CD4-positive, alpha-beta memory T cell (primary cell): ENCODE measurements around the gene SENP6. TPM values are rescaled to one million over a fixed set of nuclear protein-coding genes. Genes with fewer than 3 reads are reported as not detected.
A peak's percentile ranks its signal among the peaks of the same experiment; 100 is the strongest.

Experiments used
- CTCF ChIA-PET: fragments of 350-600 bp; sonication (Branson Sonifier 250); formaldehyde crosslinking; loops from one replicate; lab custom pipeline; 2021; ENCODE audit warnings: inconsistent platforms; ENCODE audit not compliant: partially characterized antibody; lab: Charles Lee
- POLR2A ChIA-PET: fragments of 350-600 bp; sonication (Branson Sonifier 250); formaldehyde crosslinking; loops from one replicate; lab custom pipeline; 2021; ENCODE audit not compliant: partially characterized antibody; lab: Charles Lee
- DNase-seq, 5 donors: peaks; one replicate each; pipeline versions ENCODE4 v3.0.0 to v3.0.0-alpha.2; 2020 to 2022; ENCODE audit warnings: mixed read lengths in 1 of 5
- H3K27ac ChIP-seq: one replicate; pipeline ENCODE4 v1.7.0; 2013; ENCODE audit warnings: low read depth, low read length
- H3K27me3 ChIP-seq: 2 replicates; pipeline ENCODE4 v1.7.0; 2013; ENCODE audit warnings: mild to moderate bottlenecking, low read length, moderate library complexity; ENCODE audit not compliant: insufficient read depth
- H3K36me3 ChIP-seq: 2 replicates; pipeline ENCODE4 v1.7.0; 2013; ENCODE audit warnings: mild to moderate bottlenecking, low read length, moderate library complexity; ENCODE audit not compliant: insufficient read depth
- H3K4me1 ChIP-seq: 2 replicates; pipeline ENCODE4 v1.7.0; 2013; ENCODE audit warnings: mild to moderate bottlenecking, low read length, moderate library complexity; ENCODE audit not compliant: insufficient read depth
- H3K4me3 ChIP-seq, 2 donors: one replicate each; pipeline ENCODE4 v1.7.0; 2013; ENCODE audit warnings: low read length in 2 of 2, mild to moderate bottlenecking in 1 of 2
- H3K9me3 ChIP-seq, 2 donors: one replicate each; pipeline ENCODE4 v1.7.0; 2013; ENCODE audit warnings: low read length in 2 of 2, control low read depth in 1 of 2; ENCODE audit not compliant: control insufficient read depth in 1 of 2
- H3K27ac Mint-ChIP-seq, 7 donors: one replicate each; pipeline ENCODE4 v1.8.0; 2020 to 2021; ENCODE audit warnings: mixed read lengths in 7 of 7, mild to moderate bottlenecking in 6 of 7, inconsistent platforms in 3 of 7, moderate library complexity in 3 of 7
- H3K27me3 Mint-ChIP-seq, 2 donors: one replicate each; pipeline ENCODE4 v1.8.0; 2020 to 2021; ENCODE audit warnings: mixed read lengths in 2 of 2
- H3K36me3 Mint-ChIP-seq, 2 donors: one replicate each; pipeline ENCODE4 v1.8.0; 2020 to 2021; ENCODE audit warnings: mixed read lengths in 2 of 2, inconsistent platforms in 1 of 2, mild to moderate bottlenecking in 1 of 2
- H3K4me1 Mint-ChIP-seq, 4 donors: one replicate each; pipeline ENCODE4 v1.8.0; 2020 to 2021; ENCODE audit warnings: mixed read lengths in 4 of 4, mild to moderate bottlenecking in 1 of 4
- H3K4me3 Mint-ChIP-seq, 8 donors: one replicate each; pipeline ENCODE4 v1.8.0; 2020 to 2021; ENCODE audit warnings: mixed read lengths in 8 of 8, mild to moderate bottlenecking in 7 of 8, moderate library complexity in 6 of 8, inconsistent platforms in 3 of 8
- H3K9me3 Mint-ChIP-seq, 8 donors: one replicate each; pipeline ENCODE4 v1.8.0; 2020 to 2021; ENCODE audit warnings: mixed read lengths in 8 of 8, mild to moderate bottlenecking in 5 of 8, inconsistent platforms in 3 of 8, moderate library complexity in 1 of 8
- intact Hi-C: fragments of 100-400 bp; cut with micrococcal nuclease; formaldehyde crosslinking; loops from one replicate; pipeline ENCODE4 v1.15.1; 2023
- polyA plus RNA-seq, 2 donors: library from polyadenylated mRNA; unstranded; fragments of 300-500 nt; fragmentation: Illumina TruSeq; gene quantifications; one replicate each; pipeline ENCODE4 v1.2.3, GENCODE V29; 2021
- total RNA-seq, 2 experiments: library from RNA; stranded (reverse); gene quantifications; one replicate each; pipeline ENCODE4 v1.2.3, GENCODE V29; 2021

Gene SENP6
- total and polyA plus RNA-seq, 4 experiments from 2014 or later, result 36.2 to 134 (median 101) TPM

GRCh38 chr6:75608304-75608703, 6.6 kb downstream of the SENP6 start:
- Mint-ChIP-seq H3K27ac (peak overlapping the region in 5 of 7 donors; percentile 40 to 74 (median 53)), H3K4me1 (peaks cover 76 to 97% (median 86%) of the 10 kb centered on the region in 4 donors), H3K27me3 (no peaks in the 10 kb centered on the region), H3K9me3 (no peaks in the 10 kb centered on the region), H3K36me3 (peaks cover 4% of the 10 kb centered on the region in 2 donors), H3K4me3 (peak overlapping the region in 5 of 8 donors; percentile 23 to 75 (median 67))
- DNase-seq, result no peak
- Histone ChIP-seq H3K27me3 (no peaks in the 10 kb centered on the region), H3K4me1 (peaks cover 99% of the 10 kb centered on the region), H3K4me3 (no peak overlapping the region), H3K27ac (no peak overlapping the region), H3K36me3 (no peaks in the 10 kb centered on the region), H3K9me3 (no peaks in the 10 kb centered on the region)
- ChIA-PET POLR2A (interaction anchor here (0.6 kb wide), 1 partner anchor 8 kb away, joined by 3 read pairs; no protein-coding TSS in a partner anchor), CTCF (no interaction called here)
- intact Hi-C loops, result no loop called here

GRCh38 chr6:75608956-75609533, 7.4 kb downstream of the SENP6 start:
- no peak for DNase-seq

GRCh38 chr6:75609639-75610590, 8.2 kb downstream of the SENP6 start:
- no peaks in the 10 kb centered on the region for H3K9me3 ChIP-seq
- intact Hi-C loops, result no loop called here
- POLR2A ChIA-PET, result interaction anchor here (6.4 kb wide), 1 partner anchor 8 kb away, joined by 46 read pairs; the partner anchor contains the start of gene SENP6
- CTCF ChIA-PET, result interaction anchor here (1.7 kb wide), 1 partner anchor 20 kb away, joined by 3 read pairs; no protein-coding TSS in a partner anchor
- peaks cover 97% of the 10 kb centered on the region for H3K4me1 ChIP-seq
- peak overlapping the region in 6 of 7 donors; percentile 33 to 78 (median 57) for H3K27ac Mint-ChIP-seq
- no peaks in the 10 kb centered on the region for H3K36me3 ChIP-seq
- no peak overlapping the region for H3K4me3 ChIP-seq
- peak overlapping the region in 6 of 8 donors; percentile 22 to 88 (median 46) for H3K4me3 Mint-ChIP-seq
- no peaks in the 10 kb centered on the region for H3K9me3 Mint-ChIP-seq
- no peaks in the 10 kb centered on the region for H3K27me3 Mint-ChIP-seq
- no peak for DNase-seq
- no peak overlapping the region for H3K27ac ChIP-seq
- H3K36me3 Mint-ChIP-seq, result peaks cover 4% of the 10 kb centered on the region in 2 donors
- no peaks in the 10 kb centered on the region for H3K27me3 ChIP-seq
- H3K4me1 Mint-ChIP-seq, result peaks cover 77 to 99% (median 89%) of the 10 kb centered on the region in 4 donors

More at GRCh38 chr6:75608956-75609533, 7.4 kb downstream of the SENP6 start:
- H3K27ac Mint-ChIP-seq, result peak overlapping the region in 5 of 7 donors; percentile 6 to 65 (median 38)
- no peaks in the 10 kb centered on the region for H3K27me3 Mint-ChIP-seq
- H3K4me3 Mint-ChIP-seq, result peak overlapping the region in 6 of 8 donors; percentile 8 to 67 (median 40)
- no peak overlapping the region for H3K4me3 ChIP-seq
- H3K36me3 Mint-ChIP-seq, result peaks cover 4% of the 10 kb centered on the region in 2 donors
- H3K27me3 ChIP-seq, result no peaks in the 10 kb centered on the region
- no peaks in the 10 kb centered on the region for H3K9me3 ChIP-seq
- H3K36me3 ChIP-seq, result no peaks in the 10 kb centered on the region
- peaks cover 75 to 96% (median 87%) of the 10 kb centered on the region in 4 donors for H3K4me1 Mint-ChIP-seq
- ChIA-PET CTCF (no interaction called here), POLR2A (interaction anchor here (0.6 kb wide), 1 partner anchor 7 kb away, joined by 3 read pairs; no protein-coding TSS in a partner anchor)
- intact Hi-C loops, result no loop called here
- no peak overlapping the region for H3K27ac ChIP-seq
- peaks cover 98% of the 10 kb centered on the region for H3K4me1 ChIP-seq
- H3K9me3 Mint-ChIP-seq, result no peaks in the 10 kb centered on the region

- H3K27ac Mint-ChIP-seq, result peak overlapping the region in 4 of 7 donors; percentile 23 to 62 (median 38)
- H3K36me3 ChIP-seq, result no peaks in the 10 kb centered on the region
- peak overlapping the region in 6 of 8 donors; percentile 18 to 88 (median 76) for H3K4me3 Mint-ChIP-seq
- no peaks in the 10 kb centered on the region for H3K9me3 ChIP-seq
- H3K9me3 Mint-ChIP-seq, result no peaks in the 10 kb centered on the region
- no peak for DNase-seq
- H3K36me3 Mint-ChIP-seq, result peaks cover 4 to 7% of the 10 kb centered on the region in 2 donors
- ChIA-PET POLR2A (interaction anchor here (1.5 to 6.4 kb wide), 2 partner anchors 9 to 10 kb away, joined by 3 to 46 read pairs; partner anchors contain the start of gene SENP6), CTCF (interaction anchor here (1.1 to 1.7 kb wide), 3 partner anchors 22 to 49 kb away, joined by 3 read pairs; no protein-coding TSS in a partner anchor)
- H3K4me1 ChIP-seq, result peaks cover 92% of the 10 kb centered on the region
- no peaks in the 10 kb centered on the region for H3K27me3 Mint-ChIP-seq
- peaks cover 74 to 99% (median 87%) of the 10 kb centered on the region in 4 donors for H3K4me1 Mint-ChIP-seq
- no peak overlapping the region for H3K4me3 ChIP-seq
- no peak overlapping the region for H3K27ac ChIP-seq
- H3K27me3 ChIP-seq, result no peaks in the 10 kb centered on the region
- intact Hi-C loops, result loop anchor here (1.0 kb wide), 1 partner anchor 8 kb away; no protein-coding TSS in a partner anchor
Measured at GRCh38 chr6:75611011-75611701, 9.5 kb downstream of the SENP6 start.

- DNase-seq, result peak in 1 of 5 donors; percentile 67
- H3K4me3 ChIP-seq, result no peak overlapping the region
- no peaks in the 10 kb centered on the region for H3K9me3 ChIP-seq
- no peak overlapping the region for H3K27ac ChIP-seq
- H3K4me3 Mint-ChIP-seq, result peak overlapping the region in 7 of 8 donors; percentile 65 to 88 (median 78)
- H3K36me3 Mint-ChIP-seq, result peaks cover under 1 to 5% of the 10 kb centered on the region in 2 donors
- ChIA-PET POLR2A (interaction anchor here (1.5 to 6.4 kb wide), 2 partner anchors 9 to 10 kb away, joined by 3 to 46 read pairs; partner anchors contain the start of gene SENP6), CTCF (interaction anchor here (1.1 to 1.4 kb wide), 3 partner anchors 9 to 49 kb away, joined by 3 read pairs; no protein-coding TSS in a partner anchor)
- intact Hi-C loops, result loop anchor here (1.0 to 2.0 kb wide), 2 partner anchors 9 to 13 kb away; no protein-coding TSS in a partner anchor
- no peaks in the 10 kb centered on the region for H3K27me3 Mint-ChIP-seq
- peaks cover 69 to 97% (median 81%) of the 10 kb centered on the region in 4 donors for H3K4me1 Mint-ChIP-seq
- H3K4me1 ChIP-seq, result peaks cover 85% of the 10 kb centered on the region
- peak overlapping the region in 6 of 7 donors; percentile 5 to 71 (median 52) for H3K27ac Mint-ChIP-seq
- H3K27me3 ChIP-seq, result no peaks in the 10 kb centered on the region
- H3K36me3 ChIP-seq, result no peaks in the 10 kb centered on the region
- H3K9me3 Mint-ChIP-seq, result no peaks in the 10 kb centered on the region
Measured at GRCh38 chr6:75611702-75612375, 10.2 kb downstream of the SENP6 start.

- H3K36me3 ChIP-seq, result no peaks in the 10 kb centered on the region
- POLR2A ChIA-PET, result interaction anchor here (6.4 kb wide), 1 partner anchor 10 kb away, joined by 46 read pairs; the partner anchor contains the start of gene SENP6
- intact Hi-C loops, result loop anchor here (2.0 kb wide), 1 partner anchor 14 kb away; no protein-coding TSS in a partner anchor
- H3K27ac ChIP-seq, result no peak overlapping the region
- CTCF ChIA-PET, result interaction anchor here (1.3 to 1.4 kb wide), 2 partner anchors 9 to 37 kb away, joined by 3 read pairs; no protein-coding TSS in a partner anchor
- H3K4me3 ChIP-seq, result peak overlapping the region in 1 of 2 donors; percentile 32
- no peaks in the 10 kb centered on the region for H3K27me3 Mint-ChIP-seq
- no peaks in the 10 kb centered on the region for H3K9me3 Mint-ChIP-seq
- no peaks in the 10 kb centered on the region for H3K9me3 ChIP-seq
- H3K27ac Mint-ChIP-seq, result peak overlapping the region in 6 of 7 donors; percentile 42 to 86 (median 64)
- peak overlapping the region in 7 of 8 donors; percentile 65 to 88 (median 78) for H3K4me3 Mint-ChIP-seq
- no peaks in the 10 kb centered on the region for H3K27me3 ChIP-seq
- peaks cover 81% of the 10 kb centered on the region for H3K4me1 ChIP-seq
- DNase-seq, result no peak
- peaks cover 64 to 95% (median 77%) of the 10 kb centered on the region in 4 donors for H3K4me1 Mint-ChIP-seq
- H3K36me3 Mint-ChIP-seq, result peaks cover 0 to 5% of the 10 kb centered on the region in 2 donors
Measured at GRCh38 chr6:75612434-75612833, 10.8 kb downstream of the SENP6 start.
